HEK293T (cell line): ENCODE measurements around the gene FOXK2.

ENCODE experiments used
- SP1 ChIP-seq: fragments of 450-650 bp; IDR thresholded peaks from 2 replicates; pipeline ENCODE4 v1.6.1; 2017
- SUZ12 ChIP-seq: fragments of 450-650 bp; IDR thresholded peaks from 2 replicates; pipeline ENCODE4 v1.6.1; 2016; ENCODE audit warnings: mild to moderate bottlenecking

DNA sequence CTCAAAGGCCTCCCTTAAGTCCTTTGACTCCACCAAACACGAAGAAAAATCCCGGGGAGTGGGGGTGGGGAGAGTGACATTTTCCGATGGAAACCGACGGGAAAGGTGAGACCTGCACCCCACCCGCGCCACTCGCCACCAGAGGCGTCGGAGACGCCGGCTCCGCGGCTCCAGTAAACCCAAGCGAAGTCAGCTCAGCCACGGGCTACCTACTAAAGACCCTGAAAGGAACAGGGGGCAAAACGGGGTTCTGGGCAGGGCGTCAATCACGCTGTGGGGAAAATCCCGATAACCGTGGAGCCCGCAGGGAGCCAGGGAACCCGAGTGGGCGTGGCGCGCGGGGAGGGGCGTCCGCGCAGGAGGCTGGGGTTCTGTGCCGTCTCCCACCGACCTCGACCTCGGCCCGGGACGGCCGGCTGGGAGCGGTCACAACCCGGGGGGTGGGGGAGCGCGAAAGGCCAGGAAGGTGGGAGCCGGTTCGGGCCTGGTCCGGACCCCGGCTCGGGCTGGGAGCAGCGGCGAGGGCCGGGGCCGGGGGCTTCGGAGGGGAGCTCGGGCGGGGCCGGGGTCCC, 128.1 kb downstream of the FOXK2 start:
- TF ChIP-seq SP1 = no peak
- TF ChIP-seq SUZ12 = no peak
